Neural crest cell (in vitro differentiated cells): ENCODE data around the gene CERS6. TPM values are rescaled to one million over a fixed set of nuclear protein-coding genes. Genes with fewer than 3 reads are reported as not detected.

Experiments
- DNase-seq: peaks from one replicate; pipeline ENCODE4 v3.0.0; 2021; ENCODE audit warnings: low read depth, mixed read lengths, low spot score
- H3K27ac Mint-ChIP-seq: one replicate; pipeline ENCODE4 v1.8.0; 2021; ENCODE audit warnings: mild to moderate bottlenecking, mixed read lengths; ENCODE audit not compliant: unreplicated experiment
- H3K27me3 Mint-ChIP-seq: 2 replicates; pipeline ENCODE4 v1.8.0; 2021; ENCODE audit warnings: low read depth, mild to moderate bottlenecking, mixed read lengths
- H3K36me3 Mint-ChIP-seq: 2 replicates; pipeline ENCODE4 v1.8.0; 2021; ENCODE audit warnings: low read depth, mild to moderate bottlenecking, mixed read lengths
- H3K4me1 Mint-ChIP-seq: 2 replicates; pipeline ENCODE4 v1.8.0; 2021; ENCODE audit warnings: mixed read lengths
- H3K4me3 Mint-ChIP-seq: one replicate; pipeline ENCODE4 v1.8.0; 2021; ENCODE audit warnings: mild to moderate bottlenecking, mixed read lengths
- H3K9me3 Mint-ChIP-seq: 2 replicates; pipeline ENCODE4 v1.8.0; 2021; ENCODE audit warnings: mixed read lengths
- total RNA-seq: library from RNA; stranded (reverse); gene quantifications from 2 replicates; pipeline ENCODE4 v1.2.1, GENCODE V29; 2021
- TF ChIP-seq, protein P1 (sequence below): fragments of 200-600 bp; sonication (generic); conservative IDR thresholded peaks from 2 replicates; pipeline ENCODE4 v1.5.0; 2021; ENCODE audit warnings: antibody characterized with exemption, mild to moderate bottlenecking

Gene CERS6
- total RNA-seq, 1 donor from 2014 or later, result 27.4 TPM

DNA sequence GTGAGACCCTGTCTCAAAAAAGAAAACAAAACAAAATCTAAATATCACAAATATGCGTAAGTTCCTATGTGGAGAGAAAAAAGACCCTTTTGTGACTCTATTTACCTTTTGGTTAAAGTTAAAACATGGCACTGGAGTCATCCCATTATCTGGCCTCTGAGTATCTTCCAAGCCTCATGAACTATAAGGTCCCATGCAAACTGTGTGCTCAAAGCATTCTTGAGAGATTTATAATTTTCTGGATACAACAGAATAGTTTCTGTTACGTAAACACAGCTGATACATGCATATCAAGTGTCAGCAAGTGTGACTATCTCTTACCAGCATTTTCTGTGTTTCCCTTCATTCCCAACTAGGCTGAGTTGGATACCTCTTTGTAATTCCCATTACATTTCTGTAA is 337.5 kb downstream of the CERS6 start:
- H3K36me3 Mint-ChIP-seq, result no peaks in the 10 kb centered on the region
- TF ChIP-seq, protein P1, sequence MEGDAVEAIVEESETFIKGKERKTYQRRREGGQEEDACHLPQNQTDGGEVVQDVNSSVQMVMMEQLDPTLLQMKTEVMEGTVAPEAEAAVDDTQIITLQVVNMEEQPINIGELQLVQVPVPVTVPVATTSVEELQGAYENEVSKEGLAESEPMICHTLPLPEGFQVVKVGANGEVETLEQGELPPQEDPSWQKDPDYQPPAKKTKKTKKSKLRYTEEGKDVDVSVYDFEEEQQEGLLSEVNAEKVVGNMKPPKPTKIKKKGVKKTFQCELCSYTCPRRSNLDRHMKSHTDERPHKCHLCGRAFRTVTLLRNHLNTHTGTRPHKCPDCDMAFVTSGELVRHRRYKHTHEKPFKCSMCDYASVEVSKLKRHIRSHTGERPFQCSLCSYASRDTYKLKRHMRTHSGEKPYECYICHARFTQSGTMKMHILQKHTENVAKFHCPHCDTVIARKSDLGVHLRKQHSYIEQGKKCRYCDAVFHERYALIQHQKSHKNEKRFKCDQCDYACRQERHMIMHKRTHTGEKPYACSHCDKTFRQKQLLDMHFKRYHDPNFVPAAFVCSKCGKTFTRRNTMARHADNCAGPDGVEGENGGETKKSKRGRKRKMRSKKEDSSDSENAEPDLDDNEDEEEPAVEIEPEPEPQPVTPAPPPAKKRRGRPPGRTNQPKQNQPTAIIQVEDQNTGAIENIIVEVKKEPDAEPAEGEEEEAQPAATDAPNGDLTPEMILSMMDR, result no peak
- peaks cover 5% of the 10 kb centered on the region for H3K4me1 Mint-ChIP-seq
- H3K27me3 Mint-ChIP-seq, result no peaks in the 10 kb centered on the region
- H3K4me3 Mint-ChIP-seq, result no peak overlapping the region
- peaks cover 11% of the 10 kb centered on the region for H3K9me3 Mint-ChIP-seq
- H3K27ac Mint-ChIP-seq, result no peak overlapping the region
- DNase-seq, result no peak

DNA sequence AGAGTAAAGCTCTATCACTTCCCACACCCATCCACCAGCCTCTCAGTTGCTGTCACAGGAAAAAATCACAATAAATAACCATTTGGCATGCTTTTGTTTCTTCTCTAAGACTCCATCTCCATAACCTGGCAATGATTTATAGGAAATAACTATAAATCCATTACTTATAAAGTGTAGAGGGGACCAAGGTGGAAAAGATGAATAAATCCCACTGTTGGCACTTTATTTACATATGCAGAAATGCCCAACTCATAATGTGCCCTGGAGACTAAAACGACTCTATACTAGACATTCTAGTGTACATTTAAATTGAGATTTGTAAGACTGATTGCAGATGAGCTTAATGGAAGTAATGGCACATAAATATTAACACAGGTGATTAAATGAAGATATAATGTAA is 338.9 kb downstream of the CERS6 start:
- no peaks in the 10 kb centered on the region for H3K27me3 Mint-ChIP-seq
- TF ChIP-seq, protein P1, result no peak
- H3K4me3 Mint-ChIP-seq, result no peak overlapping the region
- no peaks in the 10 kb centered on the region for H3K36me3 Mint-ChIP-seq
- peaks cover 6% of the 10 kb centered on the region for H3K4me1 Mint-ChIP-seq
- H3K27ac Mint-ChIP-seq, result no peak overlapping the region
- no peak for DNase-seq
- peaks cover 7% of the 10 kb centered on the region for H3K9me3 Mint-ChIP-seq

DNA sequence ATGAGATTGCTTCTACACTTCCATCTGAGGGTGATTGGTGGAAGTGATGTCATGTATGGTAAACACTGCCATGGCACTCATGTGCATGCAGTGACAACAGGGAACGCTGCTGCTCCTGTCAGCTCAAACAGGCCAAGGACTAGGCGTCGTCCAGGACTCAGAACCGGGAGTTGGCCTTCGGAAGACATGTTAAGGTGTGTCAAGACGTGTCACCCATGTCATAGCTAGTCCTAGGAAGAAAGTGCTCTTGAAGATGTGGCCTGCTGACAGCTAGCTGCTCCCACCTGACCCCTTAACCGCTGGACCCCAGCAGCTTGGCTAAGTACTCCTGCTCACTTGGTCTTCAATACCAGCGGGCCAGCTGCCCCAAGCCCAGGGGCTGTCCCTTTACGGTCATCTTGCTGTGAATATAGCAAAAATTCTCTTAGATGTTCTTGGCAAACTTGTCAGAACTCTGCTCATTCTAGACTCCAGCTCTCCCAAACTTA is 340.1 kb downstream of the CERS6 start:
- Mint-ChIP-seq H3K9me3 (peaks cover 4% of the 10 kb centered on the region), H3K27ac (no peak overlapping the region), H3K27me3 (no peaks in the 10 kb centered on the region), H3K4me1 (peaks cover 6% of the 10 kb centered on the region), H3K4me3 (no peak overlapping the region), H3K36me3 (no peaks in the 10 kb centered on the region)
- DNase-seq, result no peak
- TF ChIP-seq, protein P1, result no peak

DNA sequence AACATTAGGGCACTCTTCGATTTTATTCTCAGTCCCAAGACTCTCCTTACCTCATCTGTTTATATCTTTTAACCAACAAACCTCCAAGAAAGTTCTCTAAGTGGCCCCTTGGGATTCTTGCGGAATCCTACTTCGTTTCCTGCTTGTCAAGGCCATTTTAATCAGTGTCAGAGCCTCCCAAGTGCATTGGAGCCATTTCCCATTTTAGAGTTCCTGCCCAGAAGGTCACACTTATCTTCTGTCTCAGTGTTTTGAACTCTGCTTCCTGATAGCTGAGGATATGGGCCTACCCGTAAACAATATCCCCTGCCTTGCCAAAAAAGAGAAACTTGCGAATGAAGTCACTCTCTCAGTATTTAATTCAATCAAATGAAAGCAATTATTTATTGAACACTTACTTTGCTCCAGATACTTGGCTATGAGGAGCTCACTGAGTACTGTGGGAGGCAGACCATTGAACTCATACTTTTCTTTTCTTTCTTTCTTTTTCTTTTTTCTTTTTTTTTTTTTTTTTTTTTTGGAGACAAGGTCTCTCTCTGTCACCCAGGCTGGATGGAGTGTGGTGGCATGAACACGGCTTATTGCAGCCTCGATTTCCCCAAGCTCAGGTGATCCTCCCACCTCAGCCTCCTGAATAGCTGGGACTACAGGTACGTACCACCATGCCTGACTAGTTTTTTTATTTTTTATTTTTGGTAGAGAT is 340.7 kb downstream of the CERS6 start:
- no peak for DNase-seq
- H3K27ac Mint-ChIP-seq, result no peak overlapping the region
- no peak overlapping the region for H3K4me3 Mint-ChIP-seq
- peaks cover 9% of the 10 kb centered on the region for H3K4me1 Mint-ChIP-seq
- no peaks in the 10 kb centered on the region for H3K36me3 Mint-ChIP-seq
- H3K27me3 Mint-ChIP-seq, result no peaks in the 10 kb centered on the region
- TF ChIP-seq, protein P1, result no peak
- H3K9me3 Mint-ChIP-seq, result peaks cover 4% of the 10 kb centered on the region

DNA sequence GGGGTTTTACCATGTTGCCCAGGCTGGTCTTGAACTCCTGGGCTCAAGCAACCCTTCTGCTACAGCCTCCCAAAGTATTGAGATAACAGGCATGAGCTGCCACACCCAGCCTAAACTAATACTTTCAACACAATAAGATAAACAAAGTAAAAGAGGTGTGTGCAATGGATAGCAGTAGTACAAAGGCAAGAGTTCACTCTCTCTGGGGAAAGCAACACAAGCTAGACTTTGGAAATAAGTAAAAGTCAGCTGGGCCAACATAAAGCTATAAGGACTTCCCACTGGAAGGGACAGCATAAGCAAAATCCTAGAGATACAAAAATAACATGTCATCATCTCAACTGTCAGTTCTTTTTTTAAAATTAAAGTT is 341.2 kb downstream of the CERS6 start:
- Mint-ChIP-seq H3K4me1 (peaks cover 13% of the 10 kb centered on the region), H3K27ac (no peak overlapping the region), H3K36me3 (no peaks in the 10 kb centered on the region), H3K27me3 (no peaks in the 10 kb centered on the region), H3K4me3 (no peak overlapping the region), H3K9me3 (peaks cover 4% of the 10 kb centered on the region)
- DNase-seq, result no peak
- TF ChIP-seq, protein P1, result no peak
